Measurements from ENCODE around the gene ARHGEF25. TPM values are rescaled to one million over a fixed set of nuclear protein-coding genes. Genes with fewer than 3 reads are reported as not detected.

Gene ARHGEF25
- total and polyA plus RNA-seq, 2 of the 13 experiments (the other 11 are each of a cell fraction or from before 2014, with no cell fraction given): 11.5 to 12.5 TPM

GRCh38 chr12:57626921-57627445 is 15.7 kb downstream of the ARHGEF25 start:
- Histone ChIP-seq H3K36me3 (replicated peaks in 1 of 2; ENCODE audit: control insufficient read depth in 1 of 2, insufficient read depth in 2 of 2, low read length in 2 of 2) (0 out of 5 replicates have a peak, but pooled peaks cover 0 to 3% of the 10 kb centered on the region in 2 experiments), H3K9me3 (ENCODE audit: low read length) (no peaks in the 10 kb centered on the region), H3K4me2 (ENCODE audit: low read depth, low read length) (no peak overlapping the region), H3K27me3 (ENCODE audit: control insufficient read depth in 1 of 2, insufficient read depth in 2 of 2, low read length in 2 of 2) (peaks cover 0 to 20% of the 10 kb centered on the region in 2 experiments; a peak in 1 of 5 replicates), H3K4me3 (replicated peaks in 1 of 3; ENCODE audit: insufficient read depth in 1 of 3, low read depth in 2 of 3, low read length in 3 of 3) (no peak overlapping the region), H2AFZ (ENCODE audit: low read length) (no peak overlapping the region), H3K79me2 (ENCODE audit: insufficient read depth, low read length) (no peaks in the 10 kb centered on the region), H3K9ac (ENCODE audit: insufficient read depth, low read depth, low read length) (no peak overlapping the region), H4K20me1 (ENCODE audit: insufficient read depth, low read length) (no peaks in the 10 kb centered on the region), H3K27ac (ENCODE audit: extremely low read length, insufficient read depth, low read length) (no peak overlapping the region), H3K4me1 (ENCODE audit: insufficient read depth, low read length) (peaks cover 29% of the 10 kb centered on the region)
- FAIRE-seq (no peak), ATAC-seq (no peak), DNase-seq (ENCODE audit: low spot score) (no peak)
- intact Hi-C loops (cut with micrococcal nuclease; ENCODE audit: unreplicated experiment) (no loop called here), in situ Hi-C loops (cut with HindIII; ENCODE audit: extremely low pct_ligation_motif_present, low pct_unique_long_range_greater_than_20kb) (no loop called here)
- BruUV-seq (replicated peaks): no TSS peak
- ChIA-PET POLR2A (no interaction called here), CTCF (ENCODE audit: low intra/inter-chr PET ratio, low total read pairs) (no interaction called here)
- TF ChIP-seq, protein P1, sequence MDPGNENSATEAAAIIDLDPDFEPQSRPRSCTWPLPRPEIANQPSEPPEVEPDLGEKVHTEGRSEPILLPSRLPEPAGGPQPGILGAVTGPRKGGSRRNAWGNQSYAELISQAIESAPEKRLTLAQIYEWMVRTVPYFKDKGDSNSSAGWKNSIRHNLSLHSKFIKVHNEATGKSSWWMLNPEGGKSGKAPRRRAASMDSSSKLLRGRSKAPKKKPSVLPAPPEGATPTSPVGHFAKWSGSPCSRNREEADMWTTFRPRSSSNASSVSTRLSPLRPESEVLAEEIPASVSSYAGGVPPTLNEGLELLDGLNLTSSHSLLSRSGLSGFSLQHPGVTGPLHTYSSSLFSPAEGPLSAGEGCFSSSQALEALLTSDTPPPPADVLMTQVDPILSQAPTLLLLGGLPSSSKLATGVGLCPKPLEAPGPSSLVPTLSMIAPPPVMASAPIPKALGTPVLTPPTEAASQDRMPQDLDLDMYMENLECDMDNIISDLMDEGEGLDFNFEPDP (CRISPR knock-in tag; conservative IDR thresholded peaks at IDR 0.05): 0 out of 2 replicates have a peak, but pooled peaks have one; percentile 3
- TF ChIP-seq, protein P2, sequence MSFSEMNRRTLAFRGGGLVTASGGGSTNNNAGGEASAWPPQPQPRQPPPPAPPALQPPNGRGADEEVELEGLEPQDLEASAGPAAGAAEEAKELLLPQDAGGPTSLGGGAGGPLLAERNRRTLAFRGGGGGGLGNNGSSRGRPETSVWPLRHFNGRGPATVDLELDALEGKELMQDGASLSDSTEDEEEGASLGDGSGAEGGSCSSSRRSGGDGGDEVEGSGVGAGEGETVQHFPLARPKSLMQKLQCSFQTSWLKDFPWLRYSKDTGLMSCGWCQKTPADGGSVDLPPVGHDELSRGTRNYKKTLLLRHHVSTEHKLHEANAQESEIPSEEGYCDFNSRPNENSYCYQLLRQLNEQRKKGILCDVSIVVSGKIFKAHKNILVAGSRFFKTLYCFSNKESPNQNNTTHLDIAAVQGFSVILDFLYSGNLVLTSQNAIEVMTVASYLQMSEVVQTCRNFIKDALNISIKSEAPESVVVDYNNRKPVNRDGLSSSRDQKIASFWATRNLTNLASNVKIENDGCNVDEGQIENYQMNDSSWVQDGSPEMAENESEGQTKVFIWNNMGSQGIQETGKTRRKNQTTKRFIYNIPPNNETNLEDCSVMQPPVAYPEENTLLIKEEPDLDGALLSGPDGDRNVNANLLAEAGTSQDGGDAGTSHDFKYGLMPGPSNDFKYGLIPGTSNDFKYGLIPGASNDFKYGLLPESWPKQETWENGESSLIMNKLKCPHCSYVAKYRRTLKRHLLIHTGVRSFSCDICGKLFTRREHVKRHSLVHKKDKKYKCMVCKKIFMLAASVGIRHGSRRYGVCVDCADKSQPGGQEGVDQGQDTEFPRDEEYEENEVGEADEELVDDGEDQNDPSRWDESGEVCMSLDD (CRISPR knock-in tag; IDR thresholded peaks at IDR 0.05; ENCODE audit: borderline replicate concordance): no peak
- 87% methylated on average over 9 of the region's 9 CpGs for WGBS (ENCODE audit: low lambda C conversion rate)
